ENCODE results near the gene HPSE2.

HPSE2 gene

DNA sequence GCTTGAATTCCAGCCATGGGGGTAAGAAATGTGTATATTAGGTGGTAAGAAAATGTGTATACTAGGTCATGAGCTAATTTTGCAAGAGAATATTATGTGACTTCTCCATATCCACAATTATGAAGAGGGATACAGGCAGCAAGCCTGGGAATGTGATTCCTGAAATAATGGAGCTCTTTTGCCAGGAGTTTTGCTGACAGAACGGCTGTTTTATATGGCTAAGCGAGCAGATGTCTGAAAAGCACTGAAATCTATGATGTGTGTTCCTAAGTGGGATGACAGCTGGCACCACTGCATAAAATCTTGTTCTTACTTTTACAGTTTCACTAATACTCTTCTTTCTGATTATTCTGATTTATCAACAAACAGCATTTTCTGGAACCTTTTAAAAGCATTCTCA is 402.9 kb downstream of the HPSE2 start:
- DNase-seq (ENCODE audit: low read depth): no peak

DNA sequence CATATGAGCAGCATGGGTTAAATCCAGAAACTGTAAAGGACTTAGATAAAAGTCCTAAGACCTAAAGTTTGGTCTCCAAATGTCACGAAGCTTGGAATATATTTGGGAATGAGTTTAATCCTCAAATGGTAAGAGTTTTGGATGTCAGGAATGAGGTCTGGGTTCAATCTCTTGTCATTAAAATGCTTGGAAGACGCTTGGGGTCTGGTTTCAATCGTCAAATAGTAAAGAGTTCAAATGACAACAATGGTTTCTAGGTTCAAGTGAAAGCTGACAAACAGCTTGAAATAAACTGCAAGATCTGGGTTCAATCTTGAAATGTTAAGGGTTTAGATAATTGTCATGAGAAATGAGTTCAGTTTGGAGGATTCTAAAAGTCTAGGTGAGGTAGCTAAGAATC is 403.5 kb downstream of the HPSE2 start:
- DNase-seq (ENCODE audit: low read depth): no peak

DNA sequence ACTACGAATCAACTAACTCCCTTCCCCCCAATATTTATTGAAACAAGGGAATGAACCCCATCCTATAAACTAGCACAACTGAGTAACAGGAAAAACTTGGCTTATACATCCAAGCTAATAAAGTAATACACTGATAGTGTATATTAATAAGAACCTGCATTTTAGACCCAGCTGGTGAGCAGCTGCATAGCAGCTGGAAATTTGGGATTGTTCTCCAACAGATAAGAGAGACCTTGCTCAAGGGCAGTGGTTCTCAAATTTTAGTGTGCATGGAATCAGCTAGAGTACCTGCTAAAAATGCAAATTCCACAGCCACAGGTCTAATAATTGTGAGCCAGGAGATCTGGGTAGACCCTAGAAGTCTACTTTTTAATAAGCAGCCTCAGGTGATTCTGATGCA is 404.3 kb downstream of the HPSE2 start:
- DNase-seq (ENCODE audit: low read depth): no peak

DNA sequence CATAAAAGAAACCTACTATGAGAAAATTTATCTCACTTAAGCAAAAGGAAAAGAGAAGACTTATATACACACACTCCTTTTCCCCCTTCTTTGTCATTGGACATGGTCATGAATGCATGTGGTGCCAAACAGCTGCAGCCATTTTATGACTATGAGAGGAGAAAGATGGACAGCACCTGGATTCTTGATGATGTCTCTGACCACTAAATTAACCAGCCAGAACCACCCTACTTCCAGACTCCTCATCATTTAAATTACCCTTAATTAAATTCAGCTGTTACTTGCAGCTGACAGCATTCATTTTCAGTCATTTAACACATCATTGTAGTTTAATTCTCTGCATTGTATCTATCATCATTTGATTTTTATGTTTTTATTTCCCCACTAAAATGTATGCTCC is 409.9 kb downstream of the HPSE2 start:
- no peak for DNase-seq (ENCODE audit: low read depth)

DNA sequence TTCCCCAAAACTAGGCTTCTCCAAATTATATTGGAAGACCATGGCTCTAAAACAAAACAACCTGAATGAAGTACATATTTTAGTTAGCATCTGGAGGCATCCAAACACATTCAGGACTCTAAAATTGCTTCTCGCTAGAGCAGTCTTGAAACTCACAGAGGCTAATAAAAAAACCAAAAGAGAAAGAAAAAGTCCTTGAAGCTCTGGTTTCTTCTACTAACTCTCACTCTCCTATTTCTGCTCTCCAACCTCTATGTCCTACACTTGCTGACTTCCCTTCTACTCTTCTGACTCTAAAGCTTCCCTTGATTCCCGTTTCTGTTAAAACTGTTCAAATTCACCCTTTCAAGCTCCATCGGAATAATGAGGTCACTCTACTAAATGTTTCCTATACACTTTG is 418.3 kb downstream of the HPSE2 start:
- no peak for DNase-seq (ENCODE audit: low read depth)

DNA sequence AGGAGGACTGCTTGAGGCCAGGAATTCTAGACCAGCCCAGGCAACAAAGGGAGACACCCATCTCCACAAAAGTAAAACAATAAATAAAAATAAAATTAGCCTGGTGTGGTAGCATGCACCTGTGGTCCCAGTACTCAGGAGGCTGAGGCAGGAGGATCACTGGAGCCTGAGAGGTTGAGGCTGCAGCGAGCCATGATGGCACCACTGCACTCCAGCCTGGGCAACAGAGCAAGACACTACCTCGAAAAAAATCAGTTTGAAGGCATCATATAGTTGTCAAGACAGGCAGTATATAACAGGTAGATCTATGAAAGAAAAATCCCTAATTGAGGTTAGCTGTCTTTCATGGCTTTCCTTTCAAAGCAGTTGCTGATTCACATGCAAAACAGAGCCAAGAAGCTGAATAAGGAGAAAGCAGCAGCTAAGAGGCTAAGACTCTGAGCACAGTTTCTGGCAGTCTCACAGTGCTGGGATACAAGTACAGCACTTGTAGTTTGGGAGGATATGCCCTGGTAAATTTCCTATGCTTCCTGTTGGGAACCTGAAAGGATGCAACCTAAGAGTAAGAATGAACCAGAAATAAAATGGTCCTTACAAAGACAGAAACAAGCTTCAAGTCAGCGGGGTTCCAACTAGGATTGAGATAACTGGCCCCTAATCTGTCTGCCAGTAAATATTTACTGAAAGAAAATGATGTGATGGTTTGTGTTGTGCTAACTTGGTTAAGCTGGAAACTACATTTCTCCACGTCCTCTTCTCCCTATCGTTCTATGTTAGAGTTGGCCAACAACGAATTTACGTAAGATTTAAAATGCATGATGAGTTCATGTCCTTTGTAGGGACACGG is 420.4 kb downstream of the HPSE2 start:
- no peak for DNase-seq (ENCODE audit: low read depth)

DNA sequence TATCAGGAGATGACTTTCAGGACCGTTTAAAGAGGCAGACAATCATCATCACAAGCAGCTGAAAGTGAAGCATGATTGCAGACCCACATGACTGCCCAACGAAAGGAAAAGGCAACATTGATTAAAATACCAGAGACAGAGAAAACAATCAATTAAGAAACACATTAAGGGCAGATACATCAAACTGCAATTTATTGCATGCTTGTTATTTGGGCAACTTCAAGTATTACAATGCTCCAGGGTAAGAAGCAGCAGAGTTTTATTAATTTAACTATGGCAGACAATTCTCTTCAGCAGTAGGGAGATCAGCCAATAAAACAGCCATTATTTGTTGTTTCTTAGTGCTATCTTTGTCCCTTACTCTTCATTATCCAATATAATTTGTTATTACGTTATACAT is 421.2 kb downstream of the HPSE2 start:
- no peak for DNase-seq (ENCODE audit: low read depth)

DNA sequence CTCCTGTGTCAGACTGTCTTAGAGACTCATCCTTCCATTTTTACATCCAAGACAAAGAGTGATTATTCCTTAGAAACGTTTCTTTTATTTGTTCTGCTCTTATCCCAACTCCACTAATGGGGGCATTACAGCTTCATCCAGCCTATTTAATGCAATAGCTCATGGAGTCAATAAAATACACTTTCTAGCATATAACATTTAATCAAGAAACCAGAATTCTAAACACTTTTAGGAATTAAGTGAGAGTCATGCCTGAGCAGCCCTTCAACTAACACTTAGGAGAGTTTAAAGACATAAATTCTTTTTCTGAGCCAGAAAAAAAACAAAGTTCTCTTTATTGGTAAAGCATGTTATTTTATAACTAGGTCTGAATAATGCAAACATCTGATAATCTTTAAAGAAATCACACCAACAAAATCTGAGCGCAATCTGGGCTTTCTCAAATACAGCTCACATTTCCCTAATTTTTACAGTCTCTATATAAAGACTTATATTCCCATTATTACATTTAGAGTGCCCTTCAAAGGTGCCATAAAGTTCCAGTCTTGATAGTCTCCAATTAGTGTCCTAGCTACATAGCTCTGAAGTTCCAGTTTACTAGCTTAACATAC is 427.3 kb downstream of the HPSE2 start:
- DNase-seq (ENCODE audit: low read depth): no peak

DNA sequence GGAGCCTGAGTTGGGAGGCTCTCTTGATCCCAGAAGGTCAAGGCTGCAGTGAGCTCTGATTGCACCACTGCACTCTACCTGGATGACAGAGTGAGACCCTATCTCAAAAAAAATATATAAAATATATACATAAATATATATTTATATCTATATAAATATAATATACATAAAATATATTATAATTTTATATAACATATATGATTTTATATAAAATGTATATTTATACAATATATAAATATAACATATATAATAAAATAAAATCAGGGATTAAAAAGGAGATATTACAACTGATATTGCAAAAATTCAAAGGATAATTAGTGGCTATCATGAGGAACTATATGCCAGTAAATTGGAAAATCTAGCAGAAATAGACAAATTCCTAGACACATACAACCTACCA is 435.4 kb downstream of the HPSE2 start:
- no peak for DNase-seq (ENCODE audit: low read depth)

DNA sequence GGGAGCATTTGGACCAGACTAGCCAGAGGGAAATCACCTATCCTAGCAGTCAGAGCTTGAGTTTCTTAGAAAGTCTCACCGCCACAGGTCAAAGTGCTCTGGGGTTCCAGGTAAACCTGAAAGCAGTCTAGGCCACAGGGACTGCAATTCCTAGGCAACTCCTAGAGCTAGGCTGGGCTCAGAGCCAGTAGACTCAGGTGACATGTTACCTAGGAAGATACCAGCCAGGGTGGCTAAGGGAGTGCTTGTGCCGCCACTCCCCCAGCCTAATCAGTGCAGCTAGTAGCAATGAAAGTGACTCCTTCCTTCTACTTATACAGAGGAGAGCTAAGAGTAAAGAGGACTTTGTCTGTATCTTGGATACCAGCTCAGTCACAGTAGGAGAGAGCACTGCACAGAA is 440.2 kb downstream of the HPSE2 start:
- no peak for DNase-seq (ENCODE audit: low read depth)

DNA sequence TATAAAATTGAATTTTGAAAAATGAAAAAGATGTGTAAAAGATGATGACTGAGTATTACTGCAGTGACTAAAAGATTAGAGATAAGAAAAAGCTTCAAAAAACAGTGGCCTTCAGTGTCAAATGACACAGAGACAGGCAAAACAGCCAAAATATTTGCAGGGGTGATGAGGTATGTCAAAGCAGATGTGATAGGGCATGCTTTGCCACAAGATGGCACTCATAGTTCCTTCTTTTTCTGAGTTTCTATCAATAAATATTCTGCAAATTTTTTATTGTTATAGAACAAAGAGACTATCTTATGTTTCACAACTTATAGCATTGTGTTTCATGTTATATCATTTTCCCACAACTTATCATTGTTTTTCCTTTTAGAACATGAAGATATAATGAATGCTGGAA is 444.8 kb downstream of the HPSE2 start:
- DNase-seq (ENCODE audit: low read depth): no peak

DNA sequence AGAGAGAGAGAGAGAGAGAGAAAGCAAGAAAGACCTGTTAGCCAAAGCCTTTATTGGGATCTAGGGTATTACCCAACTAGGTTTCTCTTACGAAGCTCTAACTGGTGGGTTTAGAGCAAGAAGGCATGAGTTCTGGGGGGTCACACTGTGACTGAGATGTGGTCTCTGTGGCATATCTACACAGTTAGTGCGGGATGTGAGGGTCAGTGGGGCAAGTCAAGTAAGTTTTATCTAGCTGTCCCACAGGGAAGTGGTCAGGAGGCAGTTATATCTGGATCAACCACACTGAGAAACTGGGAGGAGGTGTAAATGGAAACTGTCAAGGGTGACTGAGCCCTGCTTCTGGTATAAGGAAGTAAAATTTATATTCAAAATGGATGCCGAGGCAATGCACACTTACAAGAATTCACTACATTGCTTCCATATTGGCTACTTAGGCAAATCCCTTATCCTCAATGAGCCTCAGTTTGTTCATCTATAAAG is 457.3 kb downstream of the HPSE2 start:
- no peak for DNase-seq (ENCODE audit: low read depth)

DNA sequence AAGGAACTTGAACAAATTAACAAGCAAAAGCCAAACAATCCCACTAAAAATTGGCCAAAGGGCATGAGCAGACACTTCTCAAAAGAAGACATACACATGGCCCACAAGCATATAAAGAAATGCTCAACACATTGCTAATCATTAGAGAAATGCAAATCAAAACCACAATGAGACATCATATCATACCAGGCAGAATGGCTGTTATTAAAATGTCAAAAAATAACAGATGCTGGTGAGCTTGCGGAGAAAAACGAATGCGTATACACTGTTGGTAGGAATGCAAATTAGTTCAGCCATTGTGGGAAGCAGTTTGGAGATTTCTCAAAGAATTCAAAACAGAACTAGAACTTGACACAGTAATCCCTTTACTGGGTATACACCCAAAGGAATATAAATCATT is 477.2 kb downstream of the HPSE2 start:
- no peak for DNase-seq (ENCODE audit: low read depth)

DNA sequence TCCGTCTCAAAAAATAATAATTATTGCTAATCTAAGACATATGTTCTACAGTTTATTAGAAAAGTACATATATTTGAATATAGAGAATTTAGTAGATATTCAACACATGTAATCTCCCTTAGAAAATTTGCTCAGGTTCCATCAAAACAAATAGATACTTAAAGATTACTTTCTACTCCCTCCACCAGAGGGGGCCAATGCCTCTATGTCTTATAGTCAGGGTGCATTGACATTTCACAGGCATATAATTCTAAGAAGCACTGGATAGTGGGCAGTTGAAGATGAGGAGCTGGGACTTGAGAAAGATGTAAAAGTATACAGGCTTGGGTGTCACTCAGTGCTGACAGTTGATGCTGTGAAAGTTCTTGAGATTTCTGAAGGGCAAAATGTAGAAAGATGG is 487.4 kb downstream of the HPSE2 start:
- DNase-seq (ENCODE audit: low read depth): no peak

DNA sequence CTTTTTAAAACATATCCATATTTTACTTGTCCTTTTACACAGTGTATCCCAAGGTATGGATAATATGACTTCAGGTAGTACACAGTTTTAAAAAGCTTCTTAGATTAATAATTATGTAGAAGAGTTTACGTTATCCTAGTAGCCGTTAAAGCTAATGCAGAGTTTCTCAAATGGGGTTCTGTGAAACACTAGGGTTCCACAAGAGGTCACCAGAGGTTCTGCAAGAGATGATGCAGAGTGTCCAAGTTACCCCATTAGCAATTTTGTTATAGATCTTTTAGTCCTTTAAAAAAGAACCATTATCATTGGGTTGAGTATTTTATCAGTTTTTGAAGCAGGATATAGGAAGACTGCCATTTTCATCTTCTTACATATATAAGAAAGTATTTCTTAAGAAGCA is 490.0 kb downstream of the HPSE2 start:
- no peak for DNase-seq (ENCODE audit: low read depth)

DNA sequence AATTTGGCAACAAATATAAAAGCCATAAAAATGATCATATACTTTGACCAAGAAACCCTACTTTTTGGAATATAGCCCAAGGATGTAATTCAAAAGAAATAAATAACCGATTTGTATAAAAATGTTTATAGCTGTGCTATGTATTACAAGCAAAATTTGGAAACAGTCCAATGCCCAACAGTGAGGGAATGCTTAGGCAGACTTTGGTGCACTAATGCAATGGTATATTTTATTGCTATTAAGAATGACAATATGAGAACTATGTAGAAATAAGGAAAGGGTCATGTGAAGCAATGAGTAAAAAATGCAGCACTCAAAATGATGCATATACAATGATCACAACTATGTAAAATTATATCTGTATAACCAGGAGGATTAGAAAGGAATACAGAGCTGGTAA is 515.1 kb downstream of the HPSE2 start:
- no peak for DNase-seq (ENCODE audit: low read depth)

DNA sequence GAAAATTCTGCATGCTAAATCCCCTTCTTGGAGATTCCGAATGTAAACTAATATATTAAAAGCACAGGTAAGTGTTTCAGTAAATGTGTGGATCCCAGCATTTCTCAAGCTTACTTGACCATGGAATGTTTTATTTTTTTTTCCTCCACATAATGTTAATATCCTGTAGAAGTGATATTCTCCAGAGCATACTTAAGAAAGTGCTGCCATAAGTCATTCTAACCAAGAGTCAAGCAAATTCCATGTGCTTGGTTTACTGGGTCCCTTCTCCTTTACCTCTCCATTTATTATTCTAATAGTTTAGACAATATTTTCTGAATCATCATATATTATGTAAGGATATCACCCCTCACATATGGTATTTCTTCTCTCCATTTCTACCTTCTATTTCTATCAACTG is 522.1 kb downstream of the HPSE2 start:
- DNase-seq (ENCODE audit: low read depth): no peak

DNA sequence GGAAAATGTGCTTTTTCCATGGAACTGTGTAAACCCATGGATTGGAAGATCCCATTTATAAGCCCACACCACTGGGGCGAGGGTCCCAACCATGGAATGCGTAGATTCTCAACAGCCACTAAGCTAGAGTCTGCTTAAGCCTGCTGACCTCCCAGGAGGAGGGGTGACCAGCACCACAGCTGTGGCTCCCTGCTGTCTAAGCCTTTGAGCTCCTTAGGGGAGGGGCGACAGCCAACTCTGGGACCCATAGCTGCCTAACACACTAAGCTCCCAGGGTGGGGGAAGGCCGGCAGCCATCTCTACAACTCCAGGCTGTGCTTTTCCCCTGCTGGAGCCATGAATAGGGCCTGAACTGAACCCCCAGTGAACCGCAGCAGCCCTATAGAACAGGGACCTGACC is 539.1 kb downstream of the HPSE2 start:
- DNase-seq (ENCODE audit: low read depth): no peak

DNA sequence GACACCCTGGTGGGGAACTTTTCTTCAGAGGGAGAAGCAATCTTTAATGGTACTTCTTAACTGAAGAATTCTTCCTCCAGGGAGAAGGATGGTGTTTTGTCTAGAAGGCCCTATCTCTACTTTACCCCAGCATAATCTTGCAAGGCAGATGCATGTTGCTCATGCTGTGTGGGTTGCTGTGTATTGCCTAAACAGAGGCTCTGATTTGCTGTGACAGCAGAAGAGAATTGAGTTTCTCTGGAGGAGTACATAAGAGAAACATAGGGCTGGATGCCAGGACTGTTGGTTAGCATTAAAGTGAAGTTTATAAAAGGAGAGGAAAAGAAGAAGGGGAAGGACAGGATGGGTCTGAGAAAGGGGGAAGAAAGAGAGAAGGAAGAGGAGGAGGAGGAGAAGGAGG is 540.8 kb downstream of the HPSE2 start:
- no peak for DNase-seq (ENCODE audit: low read depth)

DNA sequence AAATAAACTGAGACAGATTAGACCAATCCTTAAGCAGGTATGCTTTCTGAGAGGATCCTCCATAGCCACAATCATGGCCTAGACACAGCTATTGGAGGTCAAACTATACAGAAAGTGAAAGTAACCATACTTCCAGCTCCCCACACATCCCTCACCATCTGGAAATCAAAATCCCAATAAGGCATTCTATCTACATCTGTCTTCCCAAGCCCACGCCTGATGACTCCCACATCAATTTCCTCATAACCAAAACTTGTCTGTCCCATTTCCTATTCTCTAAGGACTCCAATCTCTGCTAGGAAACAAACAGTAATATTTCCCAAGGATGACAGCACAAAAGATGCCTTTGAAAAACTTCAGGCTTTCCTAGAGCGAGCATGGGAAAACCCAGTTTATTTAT is 541.6 kb downstream of the HPSE2 start:
- DNase-seq (ENCODE audit: low read depth): no peak

DNA sequence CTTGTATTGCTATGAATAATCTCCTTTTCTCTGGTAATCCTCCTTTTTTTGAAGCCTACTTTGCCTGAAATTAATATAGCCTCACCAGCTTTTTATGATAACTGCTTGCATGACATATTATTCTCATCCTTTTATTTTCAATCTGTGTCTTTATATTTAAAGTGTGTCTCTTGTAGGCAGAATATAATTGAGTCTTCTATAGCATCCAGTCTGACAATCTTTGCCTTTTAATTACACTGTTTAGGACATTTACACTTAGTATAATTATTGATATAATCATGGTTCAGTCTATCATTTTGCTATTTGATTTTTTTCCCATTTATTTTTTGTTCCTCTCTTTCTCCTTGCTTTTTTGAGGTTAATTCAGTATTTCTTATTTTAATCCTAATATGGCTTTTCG is 548.0 kb downstream of the HPSE2 start:
- no peak for DNase-seq (ENCODE audit: low read depth)

DNA sequence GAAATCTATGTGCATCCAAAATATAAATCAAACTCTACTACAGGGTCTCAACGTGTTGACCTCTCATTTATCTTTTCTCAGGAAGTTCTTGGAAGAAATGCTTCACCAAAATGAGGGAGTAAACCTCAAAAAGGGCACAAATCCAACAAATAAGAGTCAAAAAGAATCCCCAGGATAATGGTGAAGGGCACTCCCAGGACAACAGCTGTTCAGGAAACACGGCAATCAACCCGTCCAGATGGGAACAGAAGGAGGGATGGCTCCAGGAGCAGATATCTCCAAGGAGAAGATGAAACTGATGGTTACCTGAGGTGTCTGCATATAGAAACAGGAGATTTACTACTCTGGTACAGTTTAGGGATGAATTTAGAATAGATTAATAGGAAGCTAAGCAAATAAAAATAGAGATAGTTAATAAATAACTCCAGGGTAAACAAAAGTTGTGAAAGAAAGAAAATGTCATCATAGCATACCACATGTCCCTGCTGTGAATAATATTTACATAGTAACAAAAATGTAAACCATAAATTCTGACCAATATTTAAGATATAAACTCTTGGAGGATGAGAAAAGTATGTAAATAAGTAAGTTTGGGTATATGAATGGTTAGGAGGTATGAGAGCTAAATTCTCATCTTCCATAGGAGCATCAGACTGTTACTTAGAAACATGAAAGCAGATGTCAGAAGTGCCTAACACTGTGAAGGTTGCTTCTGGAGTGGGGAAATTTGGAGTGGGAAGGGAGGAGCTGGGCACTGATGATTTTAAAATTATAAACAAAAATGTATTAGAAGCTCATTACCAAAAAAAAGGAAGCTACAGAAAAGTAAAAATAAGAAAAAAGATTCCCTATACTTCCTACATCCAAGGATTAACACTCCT is 551.4 kb downstream of the HPSE2 start:
- no peak for DNase-seq (ENCODE audit: low read depth)

DNA sequence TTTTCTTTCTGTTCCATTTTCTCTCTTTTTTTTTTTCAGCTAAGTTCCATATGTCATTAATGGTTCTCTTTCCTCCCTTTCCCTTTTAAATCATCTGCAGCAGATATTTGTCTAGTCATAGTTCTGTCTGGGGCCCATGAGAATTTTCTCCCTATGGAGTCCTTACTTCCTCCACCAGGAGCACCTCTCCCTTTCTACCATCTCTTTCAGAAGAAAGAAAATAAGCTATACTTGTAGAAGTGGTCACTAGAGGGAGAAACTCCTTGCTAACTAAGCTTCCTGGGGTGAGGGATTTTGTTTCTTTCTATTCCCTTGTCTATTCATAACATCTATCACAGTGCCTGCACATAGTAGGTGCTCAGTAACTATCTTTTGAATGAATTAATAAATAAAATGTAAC is 558.8 kb downstream of the HPSE2 start:
- no peak for DNase-seq (ENCODE audit: low read depth)
